HepG2 (cell line): ENCODE measurements around the gene RUNDC1. TPM values are rescaled to one million over a fixed set of nuclear protein-coding genes. Genes with fewer than 3 reads are reported as not detected.

Source experiments
- FOXA1 ChIP-seq, 2 experiments: fragments of 450-650 bp in 1 of 2; sonication (generic) in 1 of 2; formaldehyde crosslinking in 1 of 2; IDR thresholded peaks; 2 replicates each; pipeline versions ENCODE4 v1.4.0 to v1.6.1; 2016 to 2020; ENCODE audit warnings: missing genetic modification reagents in 1 of 2
- KDM6A ChIP-seq: IDR thresholded peaks from 2 replicates; pipeline ENCODE4 v1.6.1; 2016; ENCODE audit warnings: low read depth
- PBX2 ChIP-seq: IDR thresholded peaks from 2 replicates; pipeline ENCODE4 v1.6.1; 2016; ENCODE audit warnings: control low read depth
- PRMT3 ChIP-seq: sonication (generic); formaldehyde crosslinking; IDR thresholded peaks from 2 replicates; pipeline ENCODE4 v1.8.1; 2022; ENCODE audit warnings: low read depth, mild to moderate bottlenecking, moderate library complexity, missing genetic modification reagents, borderline replicate concordance
- TBX3 ChIP-seq: fragments of 450-650 bp; IDR thresholded peaks from 2 replicates; pipeline ENCODE4 v1.6.1; 2017; ENCODE audit warnings: antibody characterized with exemption, mild to moderate bottlenecking, inconsistent platforms, borderline replicate concordance
- TRIM22 ChIP-seq: fragments of 450-650 bp; IDR thresholded peaks from 2 replicates; pipeline ENCODE4 v1.6.1; 2017
- ZFP36 ChIP-seq: fragments of 150-350 bp; IDR thresholded peaks from 2 replicates; pipeline ENCODE4 v1.6.1; 2018; ENCODE audit warnings: borderline replicate concordance, low read length, low read depth; ENCODE audit not compliant: partially characterized antibody
- ZNF333 ChIP-seq: sonication (generic); formaldehyde crosslinking; IDR thresholded peaks from 2 replicates; pipeline ENCODE4 v1.4.0; 2020; ENCODE audit warnings: mild to moderate bottlenecking, missing genetic modification reagents, borderline replicate concordance
- ZNF510 ChIP-seq: sonication (generic); formaldehyde crosslinking; IDR thresholded peaks from 2 replicates; pipeline ENCODE4 v1.4.0; 2020; ENCODE audit warnings: low read depth, mild to moderate bottlenecking, missing genetic modification reagents
- ZNF770 ChIP-seq: sonication (generic); formaldehyde crosslinking; IDR thresholded peaks from 2 replicates; pipeline ENCODE4 v1.5.0; 2020; ENCODE audit warnings: mild to moderate bottlenecking, missing genetic modification reagents
- ZNF777 ChIP-seq: sonication (generic); formaldehyde crosslinking; IDR thresholded peaks from 2 replicates; pipeline ENCODE4 v1.4.0; 2020; ENCODE audit warnings: missing genetic modification reagents
- polyA plus RNA-seq, 8 experiments: library from polyadenylated mRNA; depleted of rRNA in 3 of 8; stranded (reverse) in 7 of 8; unstranded in 1 of 8; fragments of >200 nt; fragmentation: Illumina TruSeq in 4 of 8; extraction: Trizol in 4 of 8; gene quantifications; 2 replicates each; pipeline versions ENCODE4 v1.2.1 to v1.2.3, GENCODE V29; 2011 to 2016; ENCODE audit warnings: low read depth in 4 of 8, missing spikeins in 1 of 8, mixed read lengths in 1 of 8; ENCODE audit not compliant: insufficient read depth in 1 of 8
- total RNA-seq, 5 experiments: library from RNA; depleted of rRNA; stranded (reverse); fragments of >200 nt; fragmentation: Illumina TruSeq; extraction: Trizol; gene quantifications; 2 replicates each; pipeline ENCODE4 v1.2.3, GENCODE V29; 2016; ENCODE audit warnings: low read depth in 1 of 5

The RUNDC1 gene
- total and polyA plus RNA-seq, 2 of the 13 experiments (the other 11 are each of a cell fraction or from before 2014, with no cell fraction given), result 10.3 to 11.4 TPM

GRCh38 chr17:42967925-42968324 lies 12.4 kb upstream of the RUNDC1 start (continued):
- no peak for TF ChIP-seq PRMT3
- TF ChIP-seq ZNF770, result peak; percentile 75
- TF ChIP-seq ZNF777 (CRISPR knock-in tag), result no peak
- TF ChIP-seq TRIM22, result no peak
- TF ChIP-seq KDM6A, result no peak
- no peak for TF ChIP-seq PBX2 (CRISPR knock-in tag)
- TF ChIP-seq ZNF333 (CRISPR knock-in tag), result no peak
- peak; percentile 22 for TF ChIP-seq ZFP36
- TF ChIP-seq ZNF510 (CRISPR knock-in tag), result no peak
- TF ChIP-seq TBX3, result peak; percentile 96
- TF ChIP-seq FOXA1 (IDR thresholded peaks at IDR 0.05), result 0 out of 2 replicates have a peak, but pooled peaks have one; percentile 31
- TF ChIP-seq FOXA1 (CRISPR knock-in tag; IDR thresholded peaks at IDR 0.05), result no peak
